ENCODE data around the gene ARMC5.

ARMC5 gene

DNA sequence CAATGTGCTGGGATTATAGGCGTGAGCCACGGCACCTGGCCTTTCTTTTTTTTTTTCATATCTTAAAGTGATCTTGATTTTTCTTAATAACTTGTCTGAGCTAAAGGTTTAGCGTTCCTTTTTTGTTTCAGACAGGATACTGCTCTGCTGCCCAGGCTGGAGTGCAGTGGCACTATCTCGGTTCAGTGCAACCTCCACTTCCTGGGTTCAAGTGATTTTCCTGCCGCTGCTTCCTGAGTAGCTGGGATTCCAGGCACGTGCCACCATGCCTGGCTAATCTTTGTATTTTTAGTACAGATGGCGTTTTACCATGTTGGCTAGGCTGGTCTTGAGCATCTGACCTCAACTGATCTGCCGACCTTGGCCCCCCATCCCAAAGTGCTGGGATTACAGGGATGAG is 44.9 kb downstream of the ARMC5 start:
- Histone ChIP-seq H3K27ac (ENCODE audit: low read depth, low read length, severe bottlenecking) (no peak overlapping the region), H3K9me3 (ENCODE audit: control insufficient read depth, low read length) (no peaks in the 10 kb centered on the region), H3K4me1 (ENCODE audit: control insufficient read depth, insufficient read depth, low read length, poor library complexity, severe bottlenecking) (peaks cover 6% of the 10 kb centered on the region), H3K36me3 (ENCODE audit: control insufficient read depth, insufficient read depth, low read length) (peaks cover 37% of the 10 kb centered on the region), H3K4me3 (ENCODE audit: extremely low read depth, insufficient read depth, low read length, poor library complexity, severe bottlenecking) (no peak overlapping the region)
- 90 to 94% methylated on average over 5 to 6 of the region's 8 CpGs for WGBS, 2 experiments (ENCODE audit: insufficient coverage in 2 of 2)

DNA sequence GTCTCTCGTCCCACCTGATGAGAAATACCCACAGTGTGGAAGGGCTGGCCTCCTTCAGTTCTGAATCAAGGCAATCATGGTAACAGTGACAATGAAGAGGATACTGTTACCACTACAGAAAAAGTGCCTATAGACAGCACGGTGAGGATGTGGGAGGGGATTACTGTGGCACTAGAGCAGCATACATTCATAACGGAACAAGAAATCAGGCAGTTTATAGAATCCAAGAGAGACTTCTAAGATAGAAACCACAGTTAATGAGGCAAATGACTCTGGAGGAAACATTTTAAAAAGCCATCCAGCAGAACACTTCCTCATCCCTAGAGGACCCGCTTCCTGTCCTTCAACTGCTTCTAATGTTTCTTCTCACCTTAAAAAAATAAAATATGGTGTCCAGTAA is 46.2 kb downstream of the ARMC5 start:
- Histone ChIP-seq H3K4me3 (ENCODE audit: extremely low read depth, insufficient read depth, low read length, poor library complexity, severe bottlenecking) (no peak overlapping the region), H3K9me3 (ENCODE audit: control insufficient read depth, low read length) (no peaks in the 10 kb centered on the region), H3K27ac (ENCODE audit: low read depth, low read length, severe bottlenecking) (no peak overlapping the region), H3K4me1 (ENCODE audit: control insufficient read depth, insufficient read depth, low read length, poor library complexity, severe bottlenecking) (peaks cover 6% of the 10 kb centered on the region), H3K36me3 (ENCODE audit: control insufficient read depth, insufficient read depth, low read length) (peaks cover 25% of the 10 kb centered on the region)
- WGBS, 2 experiments (ENCODE audit: insufficient coverage in 2 of 2): 100% methylated on average over 1 of the region's 4 CpGs

DNA sequence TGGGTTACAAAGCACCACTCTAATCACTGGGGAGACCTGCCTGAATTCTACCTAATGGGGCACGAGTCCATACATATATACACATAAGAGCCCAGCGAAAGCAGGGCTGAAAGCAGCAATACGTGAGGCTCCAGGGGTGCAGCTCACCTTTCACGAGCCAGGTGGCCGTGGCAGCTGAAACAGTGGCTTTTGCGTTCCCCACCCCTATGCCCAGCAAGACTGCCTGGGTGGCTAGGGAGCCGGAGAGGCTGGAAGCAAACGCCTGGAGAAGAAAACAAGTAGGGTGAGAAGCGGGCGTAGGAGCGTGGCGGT is 48.3 kb downstream of the ARMC5 start:
- Histone ChIP-seq H3K4me1 (ENCODE audit: control insufficient read depth, insufficient read depth, low read length, poor library complexity, severe bottlenecking) (peaks cover 6% of the 10 kb centered on the region), H3K36me3 (ENCODE audit: control insufficient read depth, insufficient read depth, low read length) (peaks cover 22% of the 10 kb centered on the region), H3K9me3 (ENCODE audit: control insufficient read depth, low read length) (no peaks in the 10 kb centered on the region), H3K27ac (ENCODE audit: low read depth, low read length, severe bottlenecking) (peak overlapping the region; percentile 98), H3K4me3 (ENCODE audit: extremely low read depth, insufficient read depth, low read length, poor library complexity, severe bottlenecking) (peak overlapping the region; percentile 96)
- 2 to 10% methylated on average over 2 to 11 of the region's 12 CpGs for WGBS, 2 experiments (ENCODE audit: insufficient coverage in 2 of 2)

GRCh38 chr16:31507929-31508705 is 48.8 kb downstream of the ARMC5 start, which contains the start of gene RUSF1:
Gene RUSF1, minus strand, starts transcription at chr16:31508391. Its CDS starts 18 bp downstream, at chr16:31508373.
- Histone ChIP-seq H3K27ac (ENCODE audit: low read depth, low read length, severe bottlenecking) (peak within 1 kb of the TSS; percentile 98), H3K4me1 (ENCODE audit: control insufficient read depth, insufficient read depth, low read length, poor library complexity, severe bottlenecking) (peaks cover 6% of the 10 kb centered on the region), H3K9me3 (ENCODE audit: control insufficient read depth, low read length) (no peaks in the 10 kb centered on the region), H3K36me3 (ENCODE audit: control insufficient read depth, insufficient read depth, low read length) (peaks cover 22% of the 10 kb centered on the region), H3K4me3 (ENCODE audit: extremely low read depth, insufficient read depth, low read length, poor library complexity, severe bottlenecking) (peak within 1 kb of the TSS; percentile 96)
- WGBS, 2 experiments (ENCODE audit: insufficient coverage in 2 of 2): 0% methylated on average over 57 to 58 of the region's 65 CpGs

GRCh38 chr16:31508706-31509195 is 49.5 kb downstream of the ARMC5 start:
- no peaks in the 10 kb centered on the region for H3K9me3 ChIP-seq (ENCODE audit: control insufficient read depth, low read length)
- peaks cover 22% of the 10 kb centered on the region for H3K36me3 ChIP-seq (ENCODE audit: control insufficient read depth, insufficient read depth, low read length)
- H3K4me1 ChIP-seq (ENCODE audit: control insufficient read depth, insufficient read depth, low read length, poor library complexity, severe bottlenecking): peaks cover 6% of the 10 kb centered on the region
- 60 to 67% methylated on average over 2 to 4 of the region's 6 CpGs for WGBS, 2 experiments (ENCODE audit: insufficient coverage in 2 of 2)
- peak overlapping the region; percentile 96 for H3K4me3 ChIP-seq (ENCODE audit: extremely low read depth, insufficient read depth, low read length, poor library complexity, severe bottlenecking)
- H3K27ac ChIP-seq (ENCODE audit: low read depth, low read length, severe bottlenecking): peak overlapping the region; percentile 98

DNA sequence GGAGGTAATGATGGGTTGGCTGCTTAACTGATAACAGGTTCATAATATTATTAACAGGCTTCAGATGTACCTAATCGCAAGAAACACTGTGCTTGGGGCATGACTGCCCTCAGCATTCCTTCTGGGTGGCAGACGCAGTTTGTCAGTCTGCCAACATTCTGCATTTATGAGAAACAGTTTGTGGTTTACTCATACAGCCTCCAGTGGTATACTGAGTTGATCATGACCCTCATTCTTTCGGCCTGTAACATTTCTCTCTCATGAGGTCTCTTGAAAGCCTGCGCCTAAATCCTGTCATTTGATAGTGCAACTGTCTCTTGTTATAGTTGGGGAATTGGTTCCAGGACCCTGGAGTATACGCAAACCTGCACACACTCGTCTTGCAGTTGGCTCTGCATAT is 53.8 kb downstream of the ARMC5 start:
- WGBS, 2 experiments (ENCODE audit: insufficient coverage in 2 of 2): 43 to 48% methylated on average over 2 to 4 of the region's 6 CpGs
- Histone ChIP-seq H3K4me1 (ENCODE audit: control insufficient read depth, insufficient read depth, low read length, poor library complexity, severe bottlenecking) (no peaks in the 10 kb centered on the region), H3K36me3 (ENCODE audit: control insufficient read depth, insufficient read depth, low read length) (no peaks in the 10 kb centered on the region), H3K9me3 (ENCODE audit: control insufficient read depth, low read length) (no peaks in the 10 kb centered on the region), H3K4me3 (ENCODE audit: extremely low read depth, insufficient read depth, low read length, poor library complexity, severe bottlenecking) (no peak overlapping the region), H3K27ac (ENCODE audit: low read depth, low read length, severe bottlenecking) (no peak overlapping the region)

DNA sequence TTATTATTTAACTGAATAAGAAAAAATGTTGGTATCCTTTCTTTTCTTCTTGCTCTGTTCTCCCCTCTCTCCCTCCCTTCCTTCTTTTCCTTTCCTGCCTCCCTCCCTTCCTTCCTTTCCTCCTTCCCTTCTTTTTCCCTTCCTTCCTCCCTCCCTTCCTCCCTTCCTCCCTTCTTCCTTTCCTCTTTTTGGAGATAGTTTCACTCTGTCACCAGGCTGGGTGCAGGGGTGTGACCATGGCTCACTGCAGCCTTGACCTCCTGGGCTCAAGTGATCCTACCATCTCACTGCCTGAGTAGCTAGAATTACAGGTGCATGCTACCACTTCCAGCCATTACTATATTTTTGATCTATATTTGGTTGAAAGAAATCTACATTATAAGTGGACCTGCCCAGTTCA is 54.6 kb downstream of the ARMC5 start:
- H3K9me3 ChIP-seq (ENCODE audit: control insufficient read depth, low read length): no peaks in the 10 kb centered on the region
- no peak overlapping the region for H3K27ac ChIP-seq (ENCODE audit: low read depth, low read length, severe bottlenecking)
- H3K4me1 ChIP-seq (ENCODE audit: control insufficient read depth, insufficient read depth, low read length, poor library complexity, severe bottlenecking): no peaks in the 10 kb centered on the region
- H3K4me3 ChIP-seq (ENCODE audit: extremely low read depth, insufficient read depth, low read length, poor library complexity, severe bottlenecking): no peak overlapping the region
- no peaks in the 10 kb centered on the region for H3K36me3 ChIP-seq (ENCODE audit: control insufficient read depth, insufficient read depth, low read length)
